CD1c-positive myeloid dendritic cell (primary cell): Measurements from ENCODE around the gene ACTR10.
A peak's percentile ranks its signal among the peaks of the same experiment; 100 is the strongest.

ENCODE experiments used
- DNase-seq: peaks from one replicate; pipeline ENCODE4 v3.0.0-alpha.2; 2016; ENCODE audit errors: extremely low spot score

Gene ACTR10

DNA sequence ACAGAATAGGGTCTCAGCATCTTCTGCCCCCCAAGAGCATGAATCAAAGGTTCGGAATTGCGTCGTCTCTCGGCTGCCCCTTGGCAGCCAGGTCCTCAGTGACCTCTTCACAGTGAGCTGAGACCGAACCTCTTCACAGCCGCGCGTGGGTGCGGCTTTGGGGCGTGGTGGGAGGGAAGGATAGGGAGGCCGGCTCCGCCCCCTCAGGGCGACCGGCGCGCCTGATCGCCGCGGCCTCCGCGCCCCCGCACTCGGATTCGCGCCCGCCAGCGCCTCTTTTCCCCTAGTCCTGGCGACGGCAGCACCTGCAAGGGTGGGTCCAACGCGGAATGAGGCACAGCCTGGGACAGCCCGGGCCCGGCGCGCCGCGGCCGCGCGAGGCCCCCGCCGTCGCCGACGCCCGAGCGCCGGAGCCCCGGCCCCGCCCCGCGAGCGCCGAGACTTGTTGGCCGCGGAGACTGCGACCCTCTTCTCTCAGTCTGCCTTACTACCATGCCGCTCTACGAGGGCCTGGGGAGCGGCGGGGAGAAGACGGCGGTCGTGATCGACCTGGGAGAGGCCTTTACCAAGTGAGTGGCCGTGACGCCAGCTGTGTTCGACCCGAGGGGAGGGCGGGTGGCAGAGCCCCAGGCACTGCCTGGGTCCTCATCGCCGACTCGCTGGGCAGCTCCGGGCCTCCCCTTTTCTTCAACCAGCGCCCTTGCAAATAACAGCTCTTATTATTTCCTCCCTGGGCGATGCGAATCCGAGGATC lies at the start of gene ACTR10:
Gene ACTR10, plus strand, starts transcription at position 424 of the 754 bp plus-strand sequence. Its CDS starts 69 bp downstream, at position 493.
- peak; percentile 91 for DNase-seq

DNA sequence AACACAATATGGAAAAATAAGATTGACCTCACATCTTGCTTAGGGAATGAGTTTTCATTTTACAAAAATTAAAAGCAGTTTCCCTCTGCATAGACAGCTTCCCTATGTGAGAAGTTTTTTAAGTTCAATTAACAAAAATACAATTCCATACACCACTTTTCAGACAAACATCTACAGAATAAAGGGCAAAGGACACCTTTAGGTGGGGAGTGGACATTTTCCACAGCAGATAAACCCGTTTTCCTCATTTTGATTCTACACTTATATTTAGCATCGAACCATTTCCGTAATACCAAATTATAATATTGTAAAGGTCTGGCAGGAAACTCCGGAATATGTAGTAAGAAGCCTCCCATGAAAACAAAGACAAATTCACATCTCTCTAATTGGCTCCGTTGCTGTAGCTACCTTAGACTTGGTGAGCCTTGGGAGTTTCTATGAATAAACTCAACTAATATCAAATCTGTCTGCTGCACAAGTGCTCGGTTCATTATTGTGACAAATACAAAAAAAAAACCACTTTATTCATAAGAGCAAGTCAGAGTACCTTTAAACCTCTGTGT lies 49.6 kb upstream of the ACTR10 start:
- DNase-seq = no peak

DNA sequence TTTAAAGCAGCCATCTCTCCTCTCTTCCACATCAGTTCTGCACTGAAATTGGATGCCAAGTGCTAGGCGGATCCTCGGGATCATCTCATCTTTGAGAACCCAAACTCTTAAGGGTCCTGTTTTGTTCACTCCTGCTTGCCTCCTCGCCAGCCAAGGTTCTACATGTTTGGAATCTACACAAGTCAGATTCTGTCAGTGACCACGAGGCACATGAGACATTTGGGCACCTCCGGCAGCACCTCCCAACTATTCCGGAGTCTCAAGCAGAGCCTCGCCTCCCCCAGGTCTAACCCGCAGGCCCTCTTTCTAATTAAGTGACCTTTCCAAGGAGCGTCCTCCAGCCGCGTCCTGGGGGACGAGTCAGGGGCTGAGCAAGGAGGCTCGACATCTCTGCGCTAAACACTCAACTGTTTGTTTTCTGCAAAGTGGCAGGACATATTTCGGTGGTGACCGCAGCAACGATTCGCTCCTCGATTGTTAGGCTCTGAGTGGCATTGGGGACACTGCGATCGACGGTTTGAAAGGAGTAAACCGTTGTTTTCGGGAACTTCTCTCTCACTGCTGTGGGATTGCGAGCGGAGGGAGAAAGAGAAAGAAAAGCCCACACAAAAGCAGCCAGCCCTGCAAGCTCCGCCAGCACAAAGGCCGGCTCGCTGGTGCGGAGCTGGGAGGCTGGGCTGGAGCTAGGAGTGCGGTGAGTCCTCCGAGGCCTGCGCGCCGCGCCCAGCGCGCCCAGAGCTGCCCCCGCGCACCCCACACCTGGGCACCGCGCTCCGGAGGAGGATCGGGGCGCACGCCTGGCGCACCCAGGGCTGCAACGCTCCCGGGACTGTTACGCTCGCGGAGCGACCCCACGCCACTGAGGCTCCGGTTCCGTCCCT lies 48.6 kb upstream of the ACTR10 start:
- DNase-seq = peak; percentile 4

DNA sequence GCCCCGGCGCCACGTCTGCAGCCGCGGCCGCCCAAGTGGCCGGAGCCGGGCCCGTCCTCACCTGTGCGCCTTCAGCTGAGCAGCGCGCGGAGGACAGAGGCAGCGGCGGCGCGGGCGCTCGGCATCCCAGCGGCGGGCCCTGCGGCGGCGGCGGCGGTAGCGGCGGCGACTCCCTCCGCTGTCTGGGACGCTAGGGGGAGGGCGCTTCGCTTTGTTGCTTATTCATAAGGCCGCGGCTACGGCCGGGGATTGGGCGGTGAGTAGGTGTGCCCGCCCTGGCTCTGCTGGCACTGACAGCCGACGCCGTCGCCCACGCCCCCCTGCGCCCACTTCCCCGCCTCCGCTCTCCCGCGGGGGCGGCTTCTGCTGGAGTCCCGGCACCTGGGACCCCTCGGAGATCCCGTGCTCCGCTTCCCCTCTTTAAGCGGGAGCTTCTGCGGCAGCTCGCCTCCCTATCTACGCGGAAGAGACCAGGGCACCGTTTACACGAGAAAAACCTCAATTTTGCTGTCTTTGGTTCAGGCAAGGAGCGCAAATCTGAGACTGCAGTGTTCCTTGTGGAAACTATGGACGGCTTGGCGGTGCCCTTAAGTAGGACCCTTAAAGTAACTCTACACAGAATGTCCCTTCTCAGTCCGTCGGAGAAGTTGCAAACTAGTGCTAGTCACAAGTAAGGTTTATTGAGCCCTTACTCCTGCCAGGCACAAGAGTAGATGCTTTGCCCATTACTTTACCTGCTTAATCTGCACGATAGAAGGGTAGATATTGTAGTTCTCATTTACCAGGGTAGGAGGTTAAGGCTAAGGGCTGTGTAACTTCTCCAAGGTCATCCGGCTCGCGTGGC lies 47.7 kb upstream of the ACTR10 start, which contains the start of gene ARMH4:
Gene ARMH4, minus strand, starts transcription at position 200 of the 844 bp plus-strand sequence. CDS start 12,855 bp downstream, outside the sequence.
- peak; percentile 50 for DNase-seq

DNA sequence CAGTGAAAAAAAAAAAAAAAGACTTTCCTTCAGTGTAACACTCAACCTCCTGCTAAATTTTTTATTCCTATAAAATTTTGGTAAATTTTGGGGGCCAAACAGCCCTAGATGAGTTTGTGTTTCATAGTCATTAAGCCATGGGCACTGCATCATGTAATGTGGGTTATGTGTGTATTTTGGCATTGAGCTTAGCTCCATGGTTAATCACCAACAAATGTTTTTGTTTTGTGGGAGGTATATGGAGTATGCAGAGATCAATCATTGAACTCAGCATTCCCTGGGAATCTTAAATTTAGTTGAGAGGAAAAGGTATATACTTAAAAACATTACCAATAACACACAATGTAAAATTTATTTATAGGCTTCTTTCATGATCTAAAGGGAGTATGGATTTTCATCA lies 39.4 kb upstream of the ACTR10 start:
- no peak for DNase-seq

DNA sequence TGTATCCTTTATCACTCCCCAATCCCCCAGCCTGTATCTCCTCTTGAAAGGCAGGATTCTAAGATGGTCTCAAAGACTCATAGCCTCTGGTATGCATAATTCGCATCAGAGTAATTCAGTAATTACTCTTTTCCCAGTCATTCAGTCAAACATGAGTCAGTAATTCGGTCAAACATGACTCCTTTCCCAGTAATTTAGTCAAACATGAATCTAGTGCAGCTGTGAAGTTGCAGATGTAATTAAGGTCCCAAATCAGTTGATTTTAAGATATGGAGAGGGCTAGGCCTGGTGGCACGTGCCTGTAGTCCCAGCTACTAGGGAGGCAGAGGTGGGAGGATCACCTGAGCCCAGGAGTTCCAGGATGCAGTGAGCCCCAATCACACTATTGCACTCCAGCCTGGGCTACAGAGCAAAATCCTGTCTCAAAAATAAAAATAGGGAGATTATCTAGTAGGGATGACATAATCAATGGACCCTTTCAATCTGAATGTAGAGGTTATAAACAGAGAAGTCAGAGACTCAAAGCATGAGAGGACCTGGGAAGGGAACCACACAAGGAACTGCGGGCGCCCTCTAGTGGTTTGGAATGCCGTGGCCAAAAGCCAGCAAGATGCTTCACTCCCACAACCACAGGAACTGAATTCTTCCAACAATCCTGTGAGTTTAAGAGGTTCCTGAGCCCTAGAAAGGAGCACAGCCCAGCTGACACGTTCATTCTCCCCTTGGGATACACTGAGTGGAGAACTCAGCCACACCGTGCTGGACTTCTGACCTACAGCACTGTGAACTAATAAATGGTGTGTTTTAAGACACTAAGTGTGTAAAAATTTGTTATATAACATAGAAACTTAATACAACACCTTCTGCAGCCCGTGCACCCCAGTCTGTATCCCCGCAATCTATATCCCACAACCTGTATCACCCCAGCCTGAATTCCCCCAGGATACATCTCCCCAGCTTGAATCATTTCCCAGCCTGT lies 33.7 kb upstream of the ACTR10 start:
- DNase-seq = peak; percentile 82

DNA sequence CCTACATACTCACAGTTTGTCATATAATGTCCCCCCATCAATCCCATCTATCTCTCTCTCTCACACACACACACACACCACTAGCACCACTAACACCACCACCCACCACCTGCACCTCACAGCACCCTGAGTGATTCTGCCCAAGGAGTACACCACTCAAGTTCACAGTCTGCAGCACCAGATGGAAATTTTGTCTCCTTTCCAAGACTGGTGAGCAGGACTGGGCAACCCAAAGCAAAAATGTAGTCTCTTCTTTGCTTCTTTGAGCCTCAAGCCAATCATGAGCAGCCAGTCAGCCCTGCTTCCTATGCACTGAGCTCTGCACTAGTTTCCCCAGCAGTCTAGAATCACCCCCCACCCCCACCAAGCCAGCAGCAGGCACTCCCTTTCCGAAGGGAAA lies 32.9 kb upstream of the ACTR10 start:
- no peak for DNase-seq

DNA sequence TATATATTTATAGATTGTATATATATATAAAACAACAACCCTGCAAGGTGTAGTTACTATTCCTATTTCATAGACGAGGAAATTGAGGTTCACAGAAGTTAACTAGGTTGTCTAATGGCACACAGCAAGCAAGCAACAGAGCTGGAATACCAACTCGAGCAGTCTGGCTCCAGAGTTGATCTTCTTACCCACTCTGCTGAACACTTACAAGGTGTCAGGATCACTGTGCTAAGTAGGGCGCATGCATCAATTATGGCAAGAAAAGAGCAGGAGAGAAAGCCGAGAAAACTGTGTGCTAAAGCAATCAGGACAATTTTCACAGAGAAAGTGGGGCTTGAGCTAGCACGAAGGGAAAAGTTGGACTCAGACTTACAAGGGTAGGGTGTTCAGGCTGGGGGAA lies 32.1 kb upstream of the ACTR10 start:
- DNase-seq = no peak

DNA sequence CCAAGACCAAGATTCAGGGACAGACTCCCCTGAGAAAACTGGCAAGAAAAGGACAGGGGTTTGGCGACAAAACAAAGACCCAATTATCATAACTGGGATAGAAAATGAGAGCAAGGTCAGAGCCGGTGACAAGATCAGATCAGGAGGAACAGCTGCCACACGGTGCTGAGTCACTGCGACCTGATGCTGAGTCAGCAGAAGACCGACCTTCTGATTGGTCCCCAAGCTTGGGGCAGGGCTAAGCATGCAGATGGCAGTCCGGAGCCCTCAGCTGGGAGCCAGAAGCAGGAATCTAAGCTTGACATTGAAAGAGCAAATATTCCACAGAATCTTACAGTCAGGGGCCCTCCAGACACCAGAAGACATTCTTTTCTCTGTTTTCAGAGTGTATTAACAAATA lies 28.9 kb upstream of the ACTR10 start:
- DNase-seq = peak; percentile 69

DNA sequence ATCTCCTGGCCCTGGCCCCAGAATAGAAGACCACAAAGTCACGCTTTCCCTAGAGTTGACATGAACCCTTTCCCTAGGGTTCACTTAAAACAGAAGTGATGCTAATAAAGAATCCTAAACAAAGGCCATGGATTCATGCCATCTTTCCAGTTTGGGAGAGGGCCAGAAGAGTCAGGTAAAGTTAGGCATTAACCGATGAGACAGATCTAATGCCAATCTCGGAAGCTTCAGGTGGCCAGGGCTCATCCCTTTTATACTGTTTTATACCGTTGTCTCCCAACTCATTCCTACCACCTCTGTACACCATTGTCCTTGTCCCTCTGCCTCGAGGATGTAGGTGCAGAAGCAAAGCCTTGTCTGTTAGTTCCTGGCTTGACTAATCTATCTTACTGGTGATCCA lies 22.8 kb upstream of the ACTR10 start:
- no peak for DNase-seq

DNA sequence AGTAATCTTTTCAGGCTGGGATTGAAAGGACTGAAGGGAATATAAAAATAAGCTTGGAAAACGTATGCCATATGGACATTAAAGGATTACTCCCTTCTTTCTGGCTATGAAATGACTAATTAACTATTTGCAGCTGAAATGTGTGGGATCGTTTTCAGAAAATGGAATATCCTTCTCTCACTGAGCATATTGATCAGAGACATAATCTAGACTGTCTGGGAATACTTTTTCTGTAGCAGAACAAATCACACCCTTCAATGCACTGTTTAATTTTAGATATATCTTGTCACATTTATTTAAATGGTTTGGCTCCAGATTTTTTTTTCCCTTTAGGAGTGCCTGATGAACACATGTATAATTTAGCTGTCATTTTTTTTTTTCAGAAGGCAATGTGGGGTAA lies 10.8 kb upstream of the ACTR10 start:
- DNase-seq = no peak

DNA sequence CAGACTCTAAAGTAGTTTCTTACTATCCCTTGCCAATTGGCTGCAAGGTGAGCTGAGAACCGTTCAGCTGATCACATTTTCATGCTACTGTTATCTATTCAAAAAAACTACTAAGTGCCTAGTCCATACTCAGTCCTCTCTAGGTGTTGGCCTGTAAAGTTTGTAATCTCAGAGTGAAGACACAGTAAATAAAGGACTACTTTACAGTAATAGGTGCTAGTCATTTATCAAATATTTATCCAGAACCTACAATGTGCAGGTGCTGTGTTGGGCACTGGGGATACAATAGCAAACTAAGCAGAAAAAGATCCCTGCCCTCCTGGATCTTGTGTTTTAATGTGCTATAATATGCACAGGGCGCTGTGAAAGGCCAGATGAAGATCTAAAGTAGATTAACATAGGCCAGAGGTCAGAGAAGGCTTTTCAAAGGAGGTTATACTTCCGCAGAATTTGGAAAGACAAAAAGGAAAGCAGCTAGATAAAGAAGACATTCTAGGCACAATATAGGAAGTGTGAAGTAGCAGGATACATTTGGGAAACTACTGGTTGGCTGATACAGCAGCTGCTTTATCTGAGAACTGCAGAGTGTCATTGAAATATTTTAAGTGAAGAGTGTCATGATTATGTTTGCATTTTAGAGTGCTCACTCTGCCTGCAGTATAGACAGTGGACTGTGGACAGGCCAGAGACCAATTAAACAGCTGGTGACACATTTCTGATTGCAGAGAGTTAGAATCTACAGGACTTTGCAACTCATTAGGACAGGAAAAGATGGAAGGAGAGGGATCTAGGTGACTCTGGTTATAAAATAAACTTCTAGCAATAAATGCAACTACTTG lies 8.0 kb upstream of the ACTR10 start:
- DNase-seq = no peak

DNA sequence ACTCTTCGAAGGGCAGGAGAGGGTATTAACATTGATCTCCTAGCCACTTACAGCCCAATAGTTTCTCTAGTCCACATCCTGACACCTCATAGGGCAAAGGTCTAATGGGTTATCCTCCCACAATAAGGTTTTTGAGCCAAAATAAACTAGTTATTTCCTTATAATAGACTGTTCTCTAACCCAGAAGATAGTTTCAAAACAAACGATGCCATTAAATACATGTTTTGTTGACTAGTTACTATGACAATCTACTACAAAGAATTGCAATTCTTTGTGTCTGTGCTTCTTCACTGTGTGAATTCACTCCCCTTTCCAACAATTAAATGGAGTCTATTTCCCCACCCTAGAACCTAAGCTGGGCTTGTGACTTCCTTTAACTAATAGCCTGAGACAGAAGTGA lies 6.4 kb upstream of the ACTR10 start:
- no peak for DNase-seq

DNA sequence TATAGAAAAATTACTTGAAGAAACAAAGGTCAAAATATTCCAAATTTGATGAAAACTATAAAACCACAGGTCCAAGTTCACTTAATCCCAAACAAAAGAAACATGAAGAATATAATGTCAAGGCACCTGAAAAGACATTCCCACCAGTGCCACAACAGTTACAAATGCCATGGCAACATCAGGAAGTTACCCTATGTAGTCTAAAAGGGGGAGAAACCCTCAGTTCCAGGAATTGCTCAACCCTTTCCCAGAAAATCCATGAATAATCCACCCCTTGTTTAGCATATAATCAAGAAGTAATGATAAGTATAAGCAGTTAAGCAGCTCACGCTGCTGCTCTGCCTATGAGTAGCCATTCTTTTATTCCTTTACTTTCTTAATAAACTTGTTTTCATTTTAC lies 3.8 kb upstream of the ACTR10 start:
- no peak for DNase-seq

DNA sequence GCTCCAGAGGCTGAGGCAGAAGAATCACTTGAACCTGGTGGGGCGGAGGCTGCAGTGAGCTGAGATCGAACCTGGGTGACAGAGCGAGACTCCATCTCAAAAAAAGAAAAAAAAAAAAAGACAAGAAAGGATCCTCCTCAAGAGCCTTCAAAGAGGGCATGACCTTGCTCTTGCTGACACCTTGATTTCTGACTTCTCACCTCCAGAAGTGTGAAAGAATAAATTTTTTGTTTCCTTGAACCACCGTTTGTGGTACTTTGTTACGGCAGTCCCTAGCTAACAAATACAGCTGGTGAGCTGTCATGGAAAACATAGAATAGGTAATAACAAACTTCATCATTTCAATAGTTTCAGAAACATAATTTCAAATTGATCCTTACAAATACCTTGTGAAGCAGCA lies 1.9 kb upstream of the ACTR10 start:
- no peak for DNase-seq

DNA sequence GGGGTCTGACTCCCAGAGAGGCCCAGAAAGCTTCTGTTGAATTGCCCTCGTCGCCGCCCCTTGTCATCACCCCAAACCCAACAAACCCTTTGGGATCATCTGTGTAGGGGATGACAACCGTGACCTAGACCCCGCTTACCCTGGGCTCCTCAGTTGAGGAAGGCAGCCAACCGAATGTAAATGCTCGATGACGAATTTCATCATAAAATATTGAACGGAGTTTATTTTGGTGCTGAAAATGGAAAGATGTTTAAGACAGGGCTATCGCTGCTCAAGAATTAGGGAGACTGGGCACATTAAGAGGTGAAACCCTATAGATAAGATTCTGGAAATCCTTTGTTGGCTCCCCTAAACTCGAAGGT lies 512 bp downstream of the ACTR10 start:
- no peak for DNase-seq

DNA sequence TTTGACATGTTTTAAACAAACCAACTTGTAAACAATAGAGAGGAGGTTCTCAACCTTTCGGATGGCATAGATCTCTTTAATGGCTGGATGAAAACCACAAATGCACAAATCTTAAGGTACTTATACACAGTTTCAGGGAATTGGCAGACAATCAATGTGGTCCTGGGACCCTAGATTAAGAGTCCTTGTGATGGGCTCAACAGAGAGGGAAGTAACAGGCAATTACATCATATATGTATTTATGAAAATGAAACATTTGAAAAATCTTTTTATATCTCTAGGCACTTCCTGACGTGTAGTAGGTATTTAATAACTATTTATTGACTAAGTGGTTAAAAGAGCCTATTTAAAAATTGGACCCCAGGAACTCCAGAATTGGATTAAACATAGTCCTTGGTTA lies 897 bp downstream of the ACTR10 start:
- DNase-seq = peak; percentile 19

DNA sequence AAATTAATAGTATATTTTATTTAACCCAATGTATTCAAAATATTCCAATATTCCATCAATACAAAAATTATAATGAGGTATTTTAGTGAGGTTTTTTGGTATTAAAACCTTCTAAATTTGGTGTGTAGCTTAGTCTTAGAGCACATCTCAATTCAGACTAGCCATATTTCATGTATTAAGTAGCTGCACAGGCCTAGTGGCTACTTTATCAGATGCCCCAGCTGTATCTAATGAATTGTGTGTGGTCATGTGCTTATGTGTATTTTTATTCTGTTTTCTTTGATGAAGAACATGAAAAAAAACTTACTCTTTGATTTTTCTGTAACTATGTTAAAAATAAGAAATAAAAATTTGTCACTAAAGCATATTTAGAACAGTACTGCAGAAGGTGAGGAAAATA lies 13.2 kb downstream of the ACTR10 start:
- no peak for DNase-seq

DNA sequence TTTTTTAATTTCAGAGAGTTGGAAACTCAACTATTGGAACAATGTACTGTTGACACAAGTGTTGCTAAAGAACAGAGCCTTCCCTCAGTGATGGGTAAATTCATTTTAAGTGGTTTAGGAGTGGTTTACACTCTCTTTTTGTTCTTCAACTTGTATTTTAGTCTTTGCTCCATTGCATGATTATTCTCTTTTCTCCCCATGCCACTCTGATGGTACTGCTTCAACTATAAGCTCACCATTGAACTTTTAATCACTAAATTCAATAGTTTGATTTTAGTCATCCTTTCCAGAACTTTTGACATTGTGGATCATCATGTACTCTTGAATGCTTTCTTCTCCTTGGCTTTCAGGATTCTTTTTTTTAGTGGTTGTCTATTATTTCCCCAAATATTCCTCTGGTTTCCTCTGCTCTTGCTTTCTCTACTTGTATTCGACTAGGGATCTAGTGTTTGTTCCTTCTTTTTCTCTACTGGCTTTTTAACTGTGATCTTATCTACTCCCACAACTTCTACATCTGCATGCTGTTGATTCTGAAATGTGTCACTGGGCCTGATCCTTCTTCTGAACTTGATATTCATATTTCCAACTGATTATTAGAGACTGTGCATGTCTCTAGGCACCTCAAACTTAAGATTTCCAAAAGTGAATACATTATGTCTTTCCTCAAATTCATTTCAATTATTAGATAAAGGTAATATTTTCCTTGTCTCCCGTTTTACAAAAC lies 15.4 kb downstream of the ACTR10 start:
- no peak for DNase-seq
